ENCODE results near the gene ZBTB12. TPM values are rescaled to one million over a fixed set of nuclear protein-coding genes. Genes with fewer than 3 reads are reported as not detected.
A peak's percentile ranks its signal among the peaks of the same experiment; 100 is the strongest.

Gene ZBTB12
- total and polyA plus RNA-seq, 10 of the 15 experiments (the other 5 are each of a cell fraction or from before 2014, with no cell fraction given) = 0.81 to 4.5 (median 1.7) TPM; not detected in 4

GRCh38 chr6:31862344-31863235 lies 39.3 kb downstream of the ZBTB12 start, which contains the start of gene NEU1 (continued):
- TF ChIP-seq CREM (IDR thresholded peaks at IDR 0.05; ENCODE audit: low read depth) = peak; percentile 86
- peak; percentile 78 for TF ChIP-seq KLF5 (IDR thresholded peaks at IDR 0.05; ENCODE audit: partially characterized antibody)
- peak; percentile 76 for TF ChIP-seq IKZF1 (conservative IDR thresholded peaks at IDR 0.05)
- peak; percentile 92 for TF ChIP-seq CREB1 (IDR thresholded peaks at IDR 0.05; ENCODE audit: low read depth)
- peak; percentile 91; the same call in 1 of the 2 replicates for TF ChIP-seq SMAD5 (IDR thresholded peaks at IDR 0.05; ENCODE audit: low read depth)
- peak; percentile 96 for TF ChIP-seq PML (IDR thresholded peaks at IDR 0.05; ENCODE audit: low read length)
- 0 out of 2 replicates have a peak, but pooled peaks have one; percentile 20 for TF ChIP-seq MYB (IDR thresholded peaks at IDR 0.05; ENCODE audit: borderline replicate concordance, low read depth, low read length)
- TF ChIP-seq TCF3 (IDR thresholded peaks at IDR 0.05; ENCODE audit: borderline replicate concordance, insufficient read depth, low read depth, low read length) = peak; percentile 81
- TF ChIP-seq NFXL1 (IDR thresholded peaks at IDR 0.05; ENCODE audit: borderline replicate concordance) = no peak
- TF ChIP-seq CTCF (IDR thresholded peaks at IDR 0.05 in 2 of 3, conservative IDR thresholded peaks at IDR 0.05 in 1 of 3; ENCODE audit: control insufficient read depth in 2 of 3, extremely low read depth in 1 of 3, insufficient read depth in 1 of 3, low read depth in 3 of 3, low read length in 3 of 3) = no peak
- peak; percentile 82 for TF ChIP-seq CHD2 (IDR thresholded peaks at IDR 0.05; ENCODE audit: borderline replicate concordance, low read depth, low read length)
- TF ChIP-seq, protein P1, sequence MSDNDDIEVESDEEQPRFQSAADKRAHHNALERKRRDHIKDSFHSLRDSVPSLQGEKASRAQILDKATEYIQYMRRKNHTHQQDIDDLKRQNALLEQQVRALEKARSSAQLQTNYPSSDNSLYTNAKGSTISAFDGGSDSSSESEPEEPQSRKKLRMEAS (IDR thresholded peaks at IDR 0.05; ENCODE audit: low read depth, low read length) = peak; percentile 88; the same call in 1 of the 2 replicates
- peak; percentile 74 for TF ChIP-seq NR2C1 (IDR thresholded peaks at IDR 0.05)
- TF ChIP-seq POU2F2 (IDR thresholded peaks at IDR 0.05; ENCODE audit: borderline replicate concordance, low read depth, low read length) = peak; percentile 83; the same call in 2 of the 3 replicates
- TF ChIP-seq, protein P2, sequence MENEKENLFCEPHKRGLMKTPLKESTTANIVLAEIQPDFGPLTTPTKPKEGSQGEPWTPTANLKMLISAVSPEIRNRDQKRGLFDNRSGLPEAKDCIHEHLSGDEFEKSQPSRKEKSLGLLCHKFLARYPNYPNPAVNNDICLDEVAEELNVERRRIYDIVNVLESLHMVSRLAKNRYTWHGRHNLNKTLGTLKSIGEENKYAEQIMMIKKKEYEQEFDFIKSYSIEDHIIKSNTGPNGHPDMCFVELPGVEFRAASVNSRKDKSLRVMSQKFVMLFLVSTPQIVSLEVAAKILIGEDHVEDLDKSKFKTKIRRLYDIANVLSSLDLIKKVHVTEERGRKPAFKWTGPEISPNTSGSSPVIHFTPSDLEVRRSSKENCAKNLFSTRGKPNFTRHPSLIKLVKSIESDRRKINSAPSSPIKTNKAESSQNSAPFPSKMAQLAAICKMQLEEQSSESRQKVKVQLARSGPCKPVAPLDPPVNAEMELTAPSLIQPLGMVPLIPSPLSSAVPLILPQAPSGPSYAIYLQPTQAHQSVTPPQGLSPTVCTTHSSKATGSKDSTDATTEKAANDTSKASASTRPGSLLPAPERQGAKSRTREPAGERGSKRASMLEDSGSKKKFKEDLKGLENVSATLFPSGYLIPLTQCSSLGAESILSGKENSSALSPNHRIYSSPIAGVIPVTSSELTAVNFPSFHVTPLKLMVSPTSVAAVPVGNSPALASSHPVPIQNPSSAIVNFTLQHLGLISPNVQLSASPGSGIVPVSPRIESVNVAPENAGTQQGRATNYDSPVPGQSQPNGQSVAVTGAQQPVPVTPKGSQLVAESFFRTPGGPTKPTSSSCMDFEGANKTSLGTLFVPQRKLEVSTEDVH (IDR thresholded peaks at IDR 0.05; ENCODE audit: low read depth, partially characterized antibody) = no peak
- TF ChIP-seq RB1 (IDR thresholded peaks at IDR 0.05; ENCODE audit: borderline replicate concordance) = no peak; the same call in 1 of the 2 replicates
- no peak for TF ChIP-seq JUND (IDR thresholded peaks at IDR 0.05; ENCODE audit: low read depth, low read length)
- TF ChIP-seq TBL1XR1 (IDR thresholded peaks at IDR 0.05; ENCODE audit: low read depth, low read length) = 0 out of 2 replicates have a peak, but pooled peaks have one; percentile 24
- peak; percentile 84 for TF ChIP-seq NFYB (IDR thresholded peaks at IDR 0.05; ENCODE audit: insufficient read depth, low read depth, low read length)
- peak; percentile 38 for TF ChIP-seq FOS (IDR thresholded peaks at IDR 0.05; ENCODE audit: borderline replicate concordance, extremely low read depth, insufficient read length)

Measured in GM12878 (cell line).